ENCODE measurements around the gene CYGB. TPM values are rescaled to one million over a fixed set of nuclear protein-coding genes. Genes with fewer than 3 reads are reported as not detected.

CYGB gene
- total RNA-seq: 6.9 TPM

DNA sequence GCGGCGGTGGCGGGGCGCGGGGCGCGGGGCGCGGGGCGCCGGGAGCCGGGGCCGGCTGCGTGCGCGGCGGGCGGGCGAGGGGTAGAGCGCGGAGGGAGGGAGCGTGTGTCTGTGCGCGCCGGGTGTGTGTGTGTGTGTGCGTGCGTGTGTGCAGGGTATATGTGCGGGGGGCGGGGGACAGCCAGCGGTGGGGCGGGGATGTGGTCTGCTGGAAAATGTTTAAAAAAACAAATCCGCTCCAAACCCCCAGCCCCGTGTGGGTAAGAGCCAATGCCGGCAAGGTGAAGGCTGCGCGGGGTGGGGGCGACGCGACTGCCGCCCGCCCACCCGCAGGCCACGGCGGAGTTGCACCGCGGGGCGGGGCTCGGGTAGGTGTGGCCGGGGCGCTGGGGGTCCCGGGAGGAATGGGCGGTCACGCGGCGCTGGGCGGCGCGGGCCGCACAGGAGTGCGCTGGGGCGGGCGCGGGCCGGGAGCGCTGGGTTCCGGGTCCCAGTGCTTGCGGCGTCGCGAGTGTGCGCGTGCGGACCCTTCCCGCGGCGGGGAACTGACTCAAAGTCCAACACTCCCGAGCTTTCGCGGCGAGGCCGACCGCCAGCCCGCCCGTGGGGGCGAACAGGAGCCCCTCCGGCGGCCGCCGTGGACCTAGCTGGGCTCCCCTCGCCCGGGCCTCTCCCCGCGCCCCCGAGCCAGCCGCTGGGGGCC, at the start of gene CYGB:
CYGB (minus strand) TSS at position 132 of the 703 bp plus-strand sequence. CDS start 167 bp downstream, outside the sequence.
- DNase-seq: no peak

DNA sequence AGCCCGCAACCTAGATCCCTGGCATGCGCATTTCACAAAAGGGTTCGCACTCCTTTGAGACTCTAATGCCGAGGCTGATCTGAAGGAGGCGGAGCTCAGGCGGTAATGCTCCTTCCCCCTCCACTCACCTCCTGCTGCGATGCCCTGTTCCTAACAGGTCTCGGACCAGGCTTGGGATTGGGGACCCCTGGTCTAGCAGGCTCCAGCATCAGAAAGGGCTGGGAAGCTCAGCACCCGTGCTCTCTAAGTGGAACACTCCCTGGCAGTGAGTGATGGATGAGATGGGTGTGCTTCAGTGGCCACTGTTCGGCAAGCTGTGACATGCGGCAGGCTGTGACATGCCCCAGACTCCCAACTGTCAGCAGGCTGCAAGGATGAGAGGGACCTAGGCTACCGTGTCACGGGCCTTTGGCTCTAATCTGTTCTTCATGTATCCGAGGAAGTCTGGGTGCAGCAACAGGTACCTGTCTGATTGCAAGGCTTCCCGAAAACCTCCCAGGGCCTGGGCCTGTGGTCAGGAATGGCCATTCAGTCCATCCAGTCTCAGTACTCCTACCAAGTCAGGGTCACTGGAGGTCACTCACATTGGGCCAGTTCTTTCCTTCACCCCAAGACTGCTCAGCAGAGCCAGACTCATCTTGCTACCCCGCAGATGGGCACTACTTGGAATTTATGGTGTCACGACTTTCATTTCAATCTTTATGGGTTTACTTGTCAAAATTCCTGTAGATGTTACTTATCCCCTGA, 49.4 kb upstream of the CYGB start:
- no peak for DNase-seq

GRCh38 chr17:76585649-76586593, 48.4 kb upstream of the CYGB start, which contains the start of gene ST6GALNAC2:
ST6GALNAC2 (minus strand) TSS chr17:76585860; CDS start chr17:76585808, 52 bp downstream.
- DNase-seq: no peak

DNA sequence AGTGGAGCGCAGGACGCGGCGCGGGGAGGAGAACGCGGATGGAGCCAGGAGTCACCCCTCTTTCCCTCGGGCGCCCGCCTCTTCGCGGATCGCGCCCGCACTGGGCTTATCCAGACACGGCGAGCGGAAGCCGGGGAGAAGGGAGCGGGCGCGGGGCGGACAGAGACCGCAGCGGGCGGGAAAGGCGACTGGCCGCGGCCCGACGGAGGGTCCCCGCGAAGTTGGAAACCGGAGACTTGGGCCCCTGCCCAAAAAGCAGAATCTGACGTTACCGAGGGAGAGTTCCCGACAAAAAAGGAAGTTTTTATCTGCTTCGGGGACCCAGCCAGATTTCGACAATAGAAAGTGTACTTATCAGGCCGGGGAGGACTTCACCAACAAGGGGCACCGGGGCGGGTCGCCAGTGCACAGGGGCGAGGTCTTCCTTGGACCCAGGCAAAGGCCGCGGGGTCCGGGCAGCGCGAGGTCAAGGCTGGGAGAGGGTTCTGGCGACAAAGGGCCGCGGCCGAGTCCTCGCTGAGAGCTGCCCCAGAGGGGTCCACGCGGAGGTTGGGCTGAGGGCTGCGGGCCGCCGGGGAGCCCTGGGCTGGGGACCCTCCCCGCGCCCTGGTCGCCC, 47.6 kb upstream of the CYGB start:
- no peak for DNase-seq

- DNase-seq: no peak
Observed at GRCh38 chr17:76584427-76585032, 47.0 kb upstream of the CYGB start.

GRCh38 chr17:76582660-76583059, 45.2 kb upstream of the CYGB start:
- DNase-seq: no peak

DNA sequence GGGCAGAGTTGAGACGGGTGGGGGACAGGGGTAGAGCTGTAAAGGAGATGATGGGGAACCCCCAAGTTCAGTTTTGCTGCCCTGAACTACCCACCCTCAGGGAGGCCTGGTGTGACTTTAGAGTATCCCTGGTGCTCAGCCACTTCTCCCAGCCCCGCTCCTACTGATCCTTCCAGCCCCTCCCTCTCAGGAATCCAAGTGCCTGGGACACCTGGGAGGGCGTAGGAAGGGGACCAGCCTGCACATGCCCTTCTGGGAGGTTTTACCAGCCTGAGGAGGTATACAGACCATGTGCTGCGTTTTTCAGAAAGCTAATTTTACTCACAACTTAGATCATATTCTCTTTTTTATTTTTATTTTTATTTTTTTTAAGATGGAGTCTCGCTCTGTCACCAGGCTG, 44.0 kb upstream of the CYGB start:
- no peak for DNase-seq

DNA sequence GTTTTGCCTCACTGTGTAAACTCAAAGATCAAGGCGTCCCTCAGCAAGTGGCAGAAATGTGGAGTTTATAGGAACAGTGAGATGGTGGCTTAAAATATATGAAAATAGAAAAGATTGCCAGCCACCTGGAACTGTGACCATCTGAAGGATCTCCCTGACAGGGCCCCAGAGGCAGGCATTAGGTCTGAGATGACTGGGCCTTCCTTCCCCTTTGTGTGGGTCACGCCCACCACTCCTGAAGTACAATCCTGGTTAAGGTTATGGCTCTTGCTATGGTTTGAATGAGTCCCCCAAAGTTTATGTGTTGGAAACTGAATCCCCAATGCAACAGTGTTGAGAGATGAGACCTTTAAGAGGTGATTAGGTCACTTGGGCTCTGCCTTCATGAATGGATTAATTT, 41.8 kb upstream of the CYGB start:
- no peak for DNase-seq

DNA sequence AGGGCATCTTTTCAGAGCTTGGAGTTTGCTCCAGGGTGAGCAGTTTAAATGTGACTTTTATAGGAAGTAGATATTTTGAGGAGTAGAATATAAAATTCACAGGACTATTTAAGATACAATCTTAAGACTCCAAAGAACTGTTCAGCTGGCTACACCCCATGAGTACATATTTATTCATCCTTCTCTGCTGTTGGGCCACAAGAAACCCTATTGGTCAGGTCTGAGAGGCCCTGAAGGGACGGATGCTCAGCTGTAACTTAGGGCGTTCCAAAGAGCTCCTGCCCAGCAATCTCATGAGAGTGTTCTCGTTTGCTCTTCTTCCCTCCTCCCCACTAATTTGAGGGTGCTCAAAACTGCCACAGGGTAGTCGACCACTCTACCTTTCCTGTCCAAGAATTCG, 40.9 kb upstream of the CYGB start:
- no peak for DNase-seq

- DNase-seq: no peak
Observed at GRCh38 chr17:76577876-76578275, 40.4 kb upstream of the CYGB start.

- DNase-seq: no peak
Observed at GRCh38 chr17:76576189-76576588, 38.7 kb upstream of the CYGB start.

- DNase-seq: no peak
Observed at GRCh38 chr17:76575570-76575969, 38.1 kb upstream of the CYGB start.

- no peak for DNase-seq
Observed at GRCh38 chr17:76574166-76574565, 36.7 kb upstream of the CYGB start.

- no peak for DNase-seq
Observed at GRCh38 chr17:76573096-76573495, 35.6 kb upstream of the CYGB start.

GRCh38 chr17:76572201-76572910, 34.8 kb upstream of the CYGB start:
- no peak for DNase-seq

- no peak for DNase-seq
Observed at GRCh38 chr17:76570877-76571471, 33.5 kb upstream of the CYGB start.

GRCh38 chr17:76570457-76570856, 32.9 kb upstream of the CYGB start:
- DNase-seq: no peak

GRCh38 chr17:76569607-76570279, 32.2 kb upstream of the CYGB start:
- DNase-seq: no peak

DNA sequence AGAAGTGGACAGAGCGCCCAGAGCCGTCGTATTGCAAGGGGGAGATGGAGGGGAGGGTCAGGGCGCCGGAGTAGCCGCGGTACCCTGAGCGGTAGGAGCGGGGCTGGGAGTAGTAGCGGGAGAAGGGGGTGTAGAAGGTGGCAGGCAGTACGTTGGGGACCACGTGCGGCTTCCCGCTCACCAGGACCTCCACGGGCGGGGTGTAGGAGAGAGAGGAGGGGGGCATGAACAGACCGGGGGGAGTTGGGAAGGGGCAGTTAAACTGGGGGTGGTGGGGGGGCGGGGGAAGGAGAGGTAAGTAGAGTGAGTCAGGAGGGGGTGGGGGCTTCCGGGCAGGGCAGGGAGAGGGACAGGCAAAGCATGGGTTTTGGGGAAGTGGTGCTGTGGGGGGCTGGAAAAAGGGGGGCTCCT, 31.3 kb upstream of the CYGB start:
- DNase-seq: no peak

Measured in skin of body (tissue), 2 donors.